WI38 (cell line): Measurements from ENCODE around the gene DCAF12.

Experiments used
- H3K4me3 ChIP-seq: 2 replicates; pipeline ENCODE4 v1.5.1; 2011; ENCODE audit warnings: low read depth, mild to moderate bottlenecking, control low read depth, low read length
- CTCF ChIP-seq: IDR thresholded peaks from 2 replicates; pipeline ENCODE4 v1.5.1; 2012; ENCODE audit warnings: low read depth, mild to moderate bottlenecking, control low read depth, low read length

Gene DCAF12

DNA sequence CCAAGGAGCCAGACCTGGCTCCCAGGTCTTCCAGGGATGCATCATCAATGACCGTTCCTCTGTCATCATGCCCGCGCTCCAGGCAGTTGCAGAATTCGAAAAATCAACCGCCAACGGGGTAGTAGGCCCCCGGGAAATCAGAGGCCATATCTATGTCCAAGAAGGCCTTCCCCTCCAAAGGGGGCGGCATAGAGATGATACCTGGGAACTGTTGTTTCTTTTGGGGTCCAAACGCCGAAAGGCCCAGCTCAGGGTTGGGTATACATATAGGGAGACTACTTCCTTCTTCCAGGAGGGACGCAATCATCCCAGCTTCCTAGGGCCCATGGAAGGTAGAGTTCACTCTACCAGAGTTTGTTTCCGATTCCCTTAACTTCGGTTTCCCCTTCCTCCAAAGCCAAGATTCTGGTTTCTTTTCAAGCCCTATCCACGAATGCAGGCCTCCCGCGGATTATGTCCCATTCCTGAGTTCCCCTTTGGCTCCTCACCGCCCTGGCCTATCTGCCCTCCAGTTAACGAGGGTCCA is 754 bp downstream of the DCAF12 start:
- TF ChIP-seq CTCF, result no peak
- peak overlapping the region; percentile 88 for H3K4me3 ChIP-seq

- no peak for TF ChIP-seq CTCF
- H3K4me3 ChIP-seq, result peak overlapping the region; percentile 88
Measured at GRCh38 chr9:34124926-34125325, 1.6 kb downstream of the DCAF12 start.

GRCh38 chr9:34124099-34124498 is 2.4 kb downstream of the DCAF12 start:
- TF ChIP-seq CTCF, result no peak
- H3K4me3 ChIP-seq, result no peak overlapping the region

DNA sequence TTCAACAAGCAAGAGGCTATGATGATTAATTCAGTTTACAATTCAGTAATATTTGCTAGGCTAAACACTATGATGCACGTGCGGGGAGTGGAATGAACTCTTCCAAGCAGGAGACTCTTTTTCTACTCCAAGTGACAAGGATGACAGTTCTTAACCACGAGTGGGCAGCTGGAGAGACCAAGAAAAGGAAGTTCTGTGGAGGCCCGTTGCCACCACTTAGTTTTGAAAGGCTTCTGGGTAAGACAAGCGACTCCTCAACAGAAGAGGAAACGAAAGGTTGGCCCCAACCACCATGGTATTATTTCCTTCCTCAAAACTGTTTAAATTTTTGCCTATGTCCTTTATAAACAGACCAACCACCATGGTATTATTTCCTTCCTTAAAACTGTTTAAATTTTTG is 2.8 kb downstream of the DCAF12 start:
- TF ChIP-seq CTCF, result no peak
- no peak overlapping the region for H3K4me3 ChIP-seq

DNA sequence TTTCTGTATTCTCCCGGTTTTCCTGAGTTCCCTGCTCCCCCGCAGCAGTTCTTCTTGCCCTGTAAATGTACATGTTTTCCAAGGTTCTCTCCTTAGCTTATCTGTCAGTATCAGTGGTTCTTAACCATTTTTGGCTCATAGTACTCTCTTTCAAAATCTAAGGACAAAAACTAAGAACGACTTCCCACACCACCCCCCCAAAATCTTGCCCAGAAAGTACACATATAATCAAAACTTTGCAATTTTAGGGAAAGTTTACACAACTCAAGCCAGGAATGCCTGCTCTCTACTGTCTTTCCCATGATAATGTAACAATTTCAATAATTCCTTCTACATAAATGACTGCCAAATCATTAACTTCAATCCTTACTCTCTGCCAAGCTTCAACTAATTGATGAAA is 4.5 kb downstream of the DCAF12 start:
- H3K4me3 ChIP-seq, result no peak overlapping the region
- no peak for TF ChIP-seq CTCF

DNA sequence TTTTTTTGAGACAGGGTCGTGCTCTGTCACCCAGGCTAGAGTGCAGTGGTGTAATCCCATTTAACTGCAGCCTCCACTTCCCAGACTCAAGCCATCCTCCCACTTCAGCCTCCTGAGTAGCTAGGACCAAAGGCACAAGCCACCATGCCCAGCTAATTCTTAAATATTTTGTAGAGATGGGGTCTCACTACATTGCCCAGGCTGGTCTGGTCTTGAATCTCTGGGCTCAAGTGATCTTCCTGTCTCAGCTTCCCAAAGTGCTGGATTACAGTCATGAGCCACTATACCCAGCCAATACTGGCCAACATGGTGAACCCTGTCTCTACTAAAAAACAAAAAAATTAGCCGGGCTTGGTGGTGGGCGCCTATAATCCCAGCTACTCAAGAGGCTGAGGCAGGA is 6.8 kb downstream of the DCAF12 start:
- TF ChIP-seq CTCF, result no peak
- no peak overlapping the region for H3K4me3 ChIP-seq

DNA sequence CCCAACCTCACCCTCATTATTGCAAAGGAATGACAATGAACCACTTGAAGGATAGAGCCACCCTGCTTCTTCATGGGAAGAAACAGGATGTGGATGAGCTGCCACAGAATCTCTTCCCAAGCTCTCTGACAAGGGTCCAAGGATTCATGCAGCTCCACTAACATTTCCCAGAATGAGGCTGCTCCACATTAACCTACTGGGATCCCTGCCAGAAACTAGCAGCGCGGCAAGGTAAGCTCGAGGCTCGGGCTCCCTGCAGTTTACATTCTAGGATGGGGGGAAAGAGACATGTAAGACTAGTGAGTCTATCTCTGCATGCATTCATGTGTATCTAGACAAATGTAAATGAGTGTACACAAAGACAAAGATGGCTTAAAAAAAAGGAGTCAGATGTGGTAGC is 12.1 kb downstream of the DCAF12 start:
- H3K4me3 ChIP-seq, result no peak overlapping the region
- TF ChIP-seq CTCF, result no peak
